ENCODE results near the gene PDE2A.

PDE2A gene

GRCh38 chr11:72534371-72535193, 139.6 kb downstream of the PDE2A start:
- no peaks in the 10 kb centered on the region for H3K27me3 ChIP-seq (ENCODE audit: control insufficient read depth, insufficient read depth, low read length)
- no peaks in the 10 kb centered on the region for H3K9me3 ChIP-seq (ENCODE audit: control insufficient read depth, insufficient read depth, low read length)
- 0 out of 2 replicates have a peak overlapping the region, but pooled peaks have one; percentile 3 for H3K9ac ChIP-seq (ENCODE audit: low read depth, low read length)
- H3K27ac ChIP-seq (ENCODE audit: low read depth, low read length): peak overlapping the region; percentile 59
- H3K4me3 ChIP-seq (ENCODE audit: low read depth, low read length): no peak overlapping the region
- H3K36me3 ChIP-seq (ENCODE audit: control insufficient read depth, insufficient read depth, low read length): no peaks in the 10 kb centered on the region
- H3K4me1 ChIP-seq (ENCODE audit: control insufficient read depth, insufficient read depth, low read length): peaks cover 25% of the 10 kb centered on the region

DNA sequence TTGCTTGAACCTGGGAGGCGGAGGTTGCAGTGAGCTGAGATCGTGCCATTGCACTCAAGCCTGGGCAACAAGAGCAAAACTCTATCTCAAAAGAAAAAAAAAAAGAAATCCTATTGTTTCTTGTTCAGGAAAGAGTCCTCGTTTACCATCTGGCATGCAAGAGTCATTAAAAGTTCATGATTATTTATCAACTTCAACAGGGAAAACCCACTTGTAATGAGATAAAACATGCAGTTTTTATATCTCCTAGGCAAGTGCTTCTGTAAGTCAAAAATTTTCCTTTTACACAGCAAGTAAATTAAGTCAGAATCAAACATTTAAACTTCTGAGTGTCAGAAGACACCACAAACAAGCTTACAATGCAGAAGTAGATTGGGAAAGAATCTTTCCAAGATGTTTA, 145.2 kb downstream of the PDE2A start:
- no peak overlapping the region for H3K4me3 ChIP-seq (ENCODE audit: low read depth, low read length)
- H3K27me3 ChIP-seq (ENCODE audit: control insufficient read depth, insufficient read depth, low read length): no peaks in the 10 kb centered on the region
- no peak overlapping the region for H3K27ac ChIP-seq (ENCODE audit: low read depth, low read length)
- H3K4me1 ChIP-seq (ENCODE audit: control insufficient read depth, insufficient read depth, low read length): no peaks in the 10 kb centered on the region
- no peaks in the 10 kb centered on the region for H3K9me3 ChIP-seq (ENCODE audit: control insufficient read depth, insufficient read depth, low read length)
- no peak overlapping the region for H3K9ac ChIP-seq (ENCODE audit: low read depth, low read length)
- H3K36me3 ChIP-seq (ENCODE audit: control insufficient read depth, insufficient read depth, low read length): no peaks in the 10 kb centered on the region

- H3K9me3 ChIP-seq (ENCODE audit: control insufficient read depth, insufficient read depth, low read length): no peaks in the 10 kb centered on the region
- H3K27ac ChIP-seq (ENCODE audit: low read depth, low read length): no peak overlapping the region
- H3K4me3 ChIP-seq (ENCODE audit: low read depth, low read length): no peak overlapping the region
- H3K4me1 ChIP-seq (ENCODE audit: control insufficient read depth, insufficient read depth, low read length): no peaks in the 10 kb centered on the region
- no peak overlapping the region for H3K9ac ChIP-seq (ENCODE audit: low read depth, low read length)
- H3K27me3 ChIP-seq (ENCODE audit: control insufficient read depth, insufficient read depth, low read length): no peaks in the 10 kb centered on the region
- H3K36me3 ChIP-seq (ENCODE audit: control insufficient read depth, insufficient read depth, low read length): no peaks in the 10 kb centered on the region
These were observed 146.1 kb downstream of the PDE2A start for GRCh38 chr11:72528121-72528520.

Data from HUES48 (cell line).